COLO668 (cell line): ENCODE measurements around the gene GNAL.

ENCODE experiments used
- DNase-seq: peaks from one replicate; lab custom pipeline; 2025; ENCODE audit not compliant: unreplicated experiment; lab: John Stamatoyannopoulos, UW

Gene GNAL

GRCh38 chr18:11802158-11802557 lies 113.1 kb downstream of the GNAL start:
- no peak for DNase-seq

- DNase-seq = no peak
Observed at GRCh38 chr18:11802586-11802985, 113.5 kb downstream of the GNAL start.

- no peak for DNase-seq
Observed at GRCh38 chr18:11807233-11807632, 118.2 kb downstream of the GNAL start.

GRCh38 chr18:11808001-11808855 lies 119.2 kb downstream of the GNAL start:
- DNase-seq = no peak

GRCh38 chr18:11809895-11810294 lies 120.8 kb downstream of the GNAL start:
- DNase-seq = no peak

GRCh38 chr18:11810379-11810778 lies 121.3 kb downstream of the GNAL start:
- no peak for DNase-seq

GRCh38 chr18:11811009-11811408 lies 121.9 kb downstream of the GNAL start:
- DNase-seq = no peak

GRCh38 chr18:11817229-11817628 lies 128.2 kb downstream of the GNAL start:
- DNase-seq = no peak

- DNase-seq = no peak
Observed at GRCh38 chr18:11818486-11819203, 129.6 kb downstream of the GNAL start.

GRCh38 chr18:11819938-11820337 lies 130.9 kb downstream of the GNAL start:
- DNase-seq = no peak

- no peak for DNase-seq
Observed at GRCh38 chr18:11820697-11821096, 131.6 kb downstream of the GNAL start.

GRCh38 chr18:11821208-11821607 lies 132.1 kb downstream of the GNAL start:
- no peak for DNase-seq

- DNase-seq = no peak
Observed at GRCh38 chr18:11821643-11822237, 132.7 kb downstream of the GNAL start.

GRCh38 chr18:11823545-11823944 lies 134.5 kb downstream of the GNAL start:
- no peak for DNase-seq

- DNase-seq = no peak
Observed at GRCh38 chr18:11826836-11827235, 137.8 kb downstream of the GNAL start.

GRCh38 chr18:11828786-11829432 lies 139.8 kb downstream of the GNAL start:
- no peak for DNase-seq

GRCh38 chr18:11830585-11830984 lies 141.5 kb downstream of the GNAL start:
- DNase-seq = no peak

- DNase-seq = no peak
Observed at GRCh38 chr18:11831921-11832320, 142.9 kb downstream of the GNAL start.

GRCh38 chr18:11834772-11835171 lies 145.7 kb downstream of the GNAL start:
- no peak for DNase-seq

- no peak for DNase-seq
Observed at GRCh38 chr18:11839556-11839955, 150.5 kb downstream of the GNAL start.

- DNase-seq = no peak
Observed at GRCh38 chr18:11840493-11840892, 151.4 kb downstream of the GNAL start.
